ENCODE measurements around the gene ZNF687. TPM values are rescaled to one million over a fixed set of nuclear protein-coding genes. Genes with fewer than 3 reads are reported as not detected.

ZNF687 gene
- total RNA-seq, 4 donors from 2014 or later: 23.6 to 36.8 (median 29.7) TPM

GRCh38 chr1:151282883-151283725 is 1.0 kb downstream of the ZNF687 start:
- peak in 1 of 2 donors; percentile 84 for DNase-seq (ENCODE audit: low spot score in 2 of 2)
- 4% methylated on average over 18 of the region's 44 CpGs for whole genome bisulfite sequencing
- TF ChIP-seq CTCF (IDR thresholded peaks at IDR 0.05) (no peak), POLR2A (IDR thresholded peaks at IDR 0.05) (no peak), EP300 (IDR thresholded peaks at IDR 0.05) (no peak), POLR2AphosphoS5 (IDR thresholded peaks at IDR 0.05) (no peak)
- Histone ChIP-seq H3K27ac (peak overlapping the region; percentile 99), H3K4me3 (peak overlapping the region; percentile 94), H3K27me3 (no peaks in the 10 kb centered on the region), H3K9me3 (no peaks in the 10 kb centered on the region), H3K4me1 (peaks cover 23% of the 10 kb centered on the region), H3K36me3 (peaks cover 33% of the 10 kb centered on the region)

- TF ChIP-seq POLR2AphosphoS5 (IDR thresholded peaks at IDR 0.05) (no peak), EP300 (IDR thresholded peaks at IDR 0.05) (no peak), CTCF (IDR thresholded peaks at IDR 0.05) (no peak), POLR2A (IDR thresholded peaks at IDR 0.05) (no peak)
- no peak for DNase-seq (ENCODE audit: low spot score in 2 of 2)
- Histone ChIP-seq H3K27ac (no peak overlapping the region), H3K4me3 (peak overlapping the region; percentile 94), H3K9me3 (no peaks in the 10 kb centered on the region), H3K36me3 (peaks cover 43% of the 10 kb centered on the region), H3K27me3 (no peaks in the 10 kb centered on the region), H3K4me1 (peaks cover 23% of the 10 kb centered on the region)
- 43% methylated on average over 2 of the region's 2 CpGs for WGBS
Measured at GRCh38 chr1:151284013-151284577, 2.0 kb downstream of the ZNF687 start.

GRCh38 chr1:151286619-151287340 is 4.7 kb downstream of the ZNF687 start:
- no peaks in the 10 kb centered on the region for H3K27me3 ChIP-seq
- peaks cover 18% of the 10 kb centered on the region for H3K4me1 ChIP-seq
- no peak overlapping the region for H3K27ac ChIP-seq
- no peak for TF ChIP-seq EP300 (IDR thresholded peaks at IDR 0.05)
- TF ChIP-seq CTCF (IDR thresholded peaks at IDR 0.05): no peak
- TF ChIP-seq POLR2AphosphoS5 (IDR thresholded peaks at IDR 0.05): no peak
- TF ChIP-seq POLR2A (IDR thresholded peaks at IDR 0.05): no peak
- 83% methylated on average over 10 of the region's 10 CpGs for WGBS
- no peak overlapping the region for H3K4me3 ChIP-seq
- peaks cover 70% of the 10 kb centered on the region for H3K36me3 ChIP-seq
- no peak for DNase-seq (ENCODE audit: low spot score in 2 of 2)
- no peaks in the 10 kb centered on the region for H3K9me3 ChIP-seq

GRCh38 chr1:151287341-151287699 is 5.2 kb downstream of the ZNF687 start:
- peaks cover 75% of the 10 kb centered on the region for H3K36me3 ChIP-seq

More at GRCh38 chr1:151287341-151287699, 5.2 kb downstream of the ZNF687 start:
- no peak for DNase-seq (ENCODE audit: low spot score in 2 of 2)
- Histone ChIP-seq H3K9me3 (no peaks in the 10 kb centered on the region), H3K27ac (no peak overlapping the region), H3K27me3 (no peaks in the 10 kb centered on the region), H3K4me1 (peaks cover 18% of the 10 kb centered on the region), H3K4me3 (no peak overlapping the region)
- 82% methylated on average over 5 of the region's 7 CpGs for WGBS
- TF ChIP-seq CTCF (IDR thresholded peaks at IDR 0.05) (no peak), EP300 (IDR thresholded peaks at IDR 0.05) (no peak), POLR2AphosphoS5 (IDR thresholded peaks at IDR 0.05) (no peak), POLR2A (IDR thresholded peaks at IDR 0.05) (no peak)
